ENCODE measurements around the gene HCST.

- TF ChIP-seq CTCF (IDR thresholded peaks at IDR 0.05) = no peak
- peak in 3 of 4 donors; percentile 22 to 34 (median 26) for TF ChIP-seq POLR2AphosphoS5 (IDR thresholded peaks at IDR 0.05)
- no peak for TF ChIP-seq POLR2A (IDR thresholded peaks at IDR 0.05)
- TF ChIP-seq EP300 (IDR thresholded peaks at IDR 0.05) = no peak
Measured at GRCh38 chr19:35935911-35936737, 33.8 kb downstream of the HCST start, which contains the start of gene LRFN3.

Data from sigmoid colon (tissue), 4 donors.